ENCODE measurements around the gene MMP25.

MMP25 gene

DNA sequence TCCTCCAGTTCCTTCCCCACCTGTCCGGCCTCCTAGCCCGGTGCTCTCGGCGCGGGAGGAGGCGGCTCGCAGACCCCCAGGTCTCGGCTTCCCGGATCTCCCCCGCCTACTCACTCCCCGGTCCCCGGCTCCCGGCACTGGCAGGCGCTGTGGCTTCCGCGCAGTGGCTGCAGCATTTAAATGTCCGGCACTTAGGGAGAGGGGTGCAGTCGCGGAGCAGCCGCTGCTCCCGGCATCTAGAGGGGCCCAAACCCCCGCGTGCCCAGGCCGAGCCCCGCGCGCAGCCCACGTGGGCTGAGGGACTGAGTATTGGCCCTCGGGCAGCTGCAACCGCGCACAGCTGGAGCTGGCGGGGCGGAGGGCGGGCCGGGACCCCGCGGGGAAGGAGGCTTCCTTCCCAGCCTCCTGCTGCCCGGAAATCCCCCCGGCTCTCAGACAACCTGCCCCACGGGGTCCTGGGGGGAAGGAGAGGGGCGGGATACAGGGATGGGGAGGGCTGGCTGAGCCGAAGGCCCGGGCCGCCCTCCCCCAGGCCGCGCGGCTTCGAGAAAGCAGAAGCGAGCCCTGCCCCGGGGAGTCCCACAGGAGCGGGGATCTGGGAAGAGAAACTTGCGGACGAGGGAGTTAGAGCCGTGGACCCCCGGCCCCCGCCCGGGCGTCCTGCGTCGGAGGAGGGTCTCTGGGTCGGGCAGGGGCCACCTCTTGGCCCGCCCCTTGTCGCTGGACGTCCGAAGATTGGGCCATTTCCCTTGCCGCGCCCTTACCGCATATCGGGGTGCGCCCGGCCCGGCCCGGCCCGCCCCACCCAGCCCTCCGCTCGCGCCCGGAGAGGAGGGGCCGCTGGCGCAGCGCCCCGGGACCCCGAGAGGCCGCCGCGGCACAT, at the start of gene MMP25:
TSS of gene MMP25 (plus strand) at position 804 of the 883 bp plus-strand sequence. CDS start 357 bp downstream, outside the sequence.
- DNase-seq = no peak

- DNase-seq = no peak
Observed at GRCh38 chr16:2999929-3000328, 46.4 kb upstream of the MMP25 start.

- DNase-seq = no peak
Observed at GRCh38 chr16:3000540-3000939, 45.8 kb upstream of the MMP25 start.

- DNase-seq = no peak
Observed at GRCh38 chr16:3001316-3001715, 45.0 kb upstream of the MMP25 start.

DNA sequence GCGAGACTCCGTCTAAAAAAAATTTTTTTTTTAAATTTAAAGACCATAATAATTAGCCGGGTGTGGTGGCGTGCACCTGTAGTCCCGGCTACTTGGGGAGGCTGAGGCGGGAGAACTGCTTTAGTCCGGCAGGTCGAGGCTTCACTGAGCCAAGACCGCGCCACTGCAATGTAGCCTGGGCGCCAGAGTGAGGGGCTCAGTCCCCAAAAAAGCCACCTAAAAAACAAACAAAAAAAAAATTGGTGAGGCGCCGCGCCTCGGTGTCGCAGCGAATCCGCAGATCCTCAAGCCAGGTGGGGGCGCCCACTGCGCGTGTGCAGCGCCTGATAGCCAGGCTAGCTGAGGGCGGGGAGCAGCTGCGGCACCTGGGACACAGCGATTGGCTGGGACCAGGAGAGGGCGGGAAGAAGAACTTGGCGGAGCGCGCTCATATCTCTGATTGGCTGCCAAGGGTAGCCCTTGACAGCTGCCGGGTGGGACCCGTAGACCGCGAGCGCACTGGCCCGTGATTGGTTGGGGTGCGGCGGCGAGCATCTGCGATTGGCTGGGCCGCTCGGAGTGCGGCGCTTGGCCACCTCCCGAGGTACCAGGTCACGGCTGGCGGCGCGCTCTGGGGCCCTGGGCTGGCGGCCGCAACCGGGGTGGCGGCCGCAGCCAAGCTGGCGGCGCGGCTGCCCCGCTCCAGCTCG, 42.6 kb upstream of the MMP25 start:
- peak; percentile 96 for DNase-seq

GRCh38 chr16:3004319-3004718, 42.0 kb upstream of the MMP25 start:
- no peak for DNase-seq

DNA sequence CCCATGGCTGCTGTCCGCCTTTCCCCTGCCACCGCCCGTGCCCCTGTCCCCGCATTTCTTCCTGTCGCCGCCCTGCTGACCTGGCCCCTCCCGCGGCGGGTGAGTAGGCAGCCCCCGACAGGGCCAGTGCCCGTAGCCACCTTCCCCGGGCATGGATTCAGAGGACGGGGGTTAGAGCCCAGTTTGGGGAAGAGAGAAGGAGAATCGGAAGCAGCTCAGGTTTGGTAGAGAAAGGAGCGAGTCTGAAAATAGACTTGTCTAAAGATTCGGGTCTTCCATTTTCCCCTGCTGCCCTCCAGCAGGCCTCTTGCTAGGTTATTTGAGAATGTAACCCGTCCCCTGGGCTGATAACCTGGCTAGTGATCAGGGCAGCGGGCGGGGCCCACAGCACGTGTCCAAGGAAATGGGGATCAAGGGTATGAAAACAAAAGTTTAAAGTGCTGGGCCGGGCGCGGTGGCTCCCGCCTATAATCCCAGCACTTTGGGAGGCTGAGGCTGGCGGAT, 41.5 kb upstream of the MMP25 start:
- peak; percentile 32 for DNase-seq

DNA sequence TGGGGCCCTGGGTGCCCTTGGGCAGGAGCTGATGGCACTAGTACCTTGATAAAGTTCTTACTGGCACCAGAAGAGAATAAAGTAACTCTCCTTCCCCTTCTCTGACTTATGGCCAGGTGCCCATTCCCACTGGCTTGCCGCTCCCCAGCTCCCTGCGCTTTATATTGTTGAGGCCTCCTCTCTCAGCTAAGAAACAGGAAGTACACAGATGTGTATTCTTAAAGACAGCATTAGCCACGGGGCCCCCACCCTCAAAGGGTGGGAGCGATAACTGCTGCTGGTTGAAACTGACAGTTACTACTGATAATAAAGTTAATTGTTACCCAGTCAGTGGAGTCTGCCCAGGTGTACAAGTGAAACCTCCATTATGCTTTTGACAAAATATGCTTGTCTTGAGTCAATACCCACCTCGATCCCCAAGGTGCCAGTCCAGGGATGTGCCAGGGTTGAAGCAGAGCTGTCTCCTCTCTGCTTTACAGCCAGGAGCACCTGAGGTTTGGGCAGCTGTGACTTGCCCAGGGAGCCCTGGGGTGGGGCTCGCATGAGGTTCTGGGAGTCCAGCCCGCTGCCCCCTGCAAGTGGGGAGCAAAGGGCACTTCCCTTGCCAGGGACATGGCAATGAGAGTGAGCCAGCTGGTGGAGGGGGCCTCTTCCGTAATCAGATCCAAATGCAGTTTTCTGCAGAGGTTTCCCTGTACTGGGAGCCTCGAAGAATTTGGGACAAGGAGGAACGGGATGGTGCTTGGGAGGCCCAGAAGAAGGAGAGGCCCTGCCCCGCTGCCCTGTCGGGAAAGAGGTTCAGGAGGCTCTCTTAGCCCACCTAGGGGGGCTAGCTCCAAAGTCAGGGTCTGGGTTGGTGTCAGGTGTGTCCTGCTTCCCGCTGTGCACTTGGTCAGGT, 39.1 kb upstream of the MMP25 start:
- peak; percentile 78 for DNase-seq

- DNase-seq = peak; percentile 90
Observed at GRCh38 chr16:3007957-3008689, 38.2 kb upstream of the MMP25 start.

GRCh38 chr16:3008690-3009037, 37.7 kb upstream of the MMP25 start:
- no peak for DNase-seq

- no peak for DNase-seq
Observed at GRCh38 chr16:3009568-3010390, 36.6 kb upstream of the MMP25 start.

GRCh38 chr16:3010510-3010909, 35.9 kb upstream of the MMP25 start:
- DNase-seq = no peak

- DNase-seq = no peak
Observed at GRCh38 chr16:3012246-3012645, 34.1 kb upstream of the MMP25 start.

DNA sequence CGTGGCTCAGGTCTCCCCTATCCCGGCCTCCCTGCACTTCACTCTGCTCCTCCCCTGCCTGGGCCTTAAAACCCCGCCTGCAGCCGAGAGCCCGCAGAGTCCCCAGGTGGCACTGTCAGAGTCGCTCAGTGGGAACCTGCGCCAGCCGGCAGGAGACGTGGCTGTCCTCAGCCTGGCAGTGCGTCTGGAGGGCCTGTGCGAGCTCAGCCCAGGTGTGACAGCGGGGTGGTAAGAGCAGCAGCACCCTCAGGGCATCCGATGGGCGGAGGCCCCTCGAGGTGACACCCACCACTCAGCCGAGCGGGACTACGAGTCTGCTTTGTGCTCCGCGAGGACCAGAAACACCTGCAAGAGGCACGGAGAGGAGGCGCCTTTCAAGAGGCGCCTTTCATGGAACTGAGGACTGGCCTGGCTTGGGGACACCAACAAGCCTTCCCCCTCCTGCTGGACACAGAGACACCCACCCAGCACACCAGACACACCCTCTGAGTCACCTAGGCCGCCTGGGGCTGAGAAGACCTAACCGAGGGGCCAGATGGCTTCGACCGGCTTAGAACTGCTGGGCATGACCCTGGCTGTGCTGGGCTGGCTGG, 33.4 kb upstream of the MMP25 start, which contains the start of gene CLDN9:
TSS of gene CLDN9 (plus strand) at position 96 of the 593 bp plus-strand sequence. CDS start at position 536, 440 bp downstream.
- DNase-seq = no peak

GRCh38 chr16:3013491-3013951, 32.8 kb upstream of the MMP25 start:
- no peak for DNase-seq

DNA sequence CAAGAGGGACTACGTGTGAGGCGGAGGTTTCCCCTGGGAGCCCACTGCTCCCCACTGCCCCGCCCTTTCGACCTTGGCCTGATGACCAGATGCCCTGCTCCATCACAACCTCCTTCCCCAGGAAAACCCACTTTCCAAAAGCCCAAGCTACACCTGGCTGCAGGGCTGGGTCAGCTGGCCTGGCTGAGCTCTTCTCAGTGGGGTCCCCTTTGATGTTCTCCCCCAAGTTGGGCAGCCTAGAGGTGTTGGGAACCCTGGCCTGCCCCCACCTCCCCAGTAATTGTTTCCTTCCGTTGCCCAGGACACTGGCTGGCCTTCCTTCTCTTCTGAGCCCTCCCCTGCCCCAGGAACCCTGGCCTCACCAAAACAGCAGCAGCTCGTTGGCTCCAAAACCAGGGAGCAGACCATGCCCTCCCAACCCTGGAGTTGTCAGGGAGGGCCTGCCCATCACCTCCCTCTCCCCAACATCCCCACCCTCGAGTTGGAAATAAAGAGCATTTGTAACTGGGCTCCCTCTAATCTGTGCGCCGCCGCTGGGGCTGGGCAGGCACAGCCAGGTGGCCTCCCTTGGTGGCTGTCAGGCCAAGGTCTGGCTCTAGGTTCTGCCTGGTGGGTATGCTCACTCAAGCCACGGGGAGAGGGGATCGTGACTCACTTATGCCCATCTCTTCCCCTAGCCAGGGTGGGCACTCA, 32.2 kb upstream of the MMP25 start:
- DNase-seq = no peak

DNA sequence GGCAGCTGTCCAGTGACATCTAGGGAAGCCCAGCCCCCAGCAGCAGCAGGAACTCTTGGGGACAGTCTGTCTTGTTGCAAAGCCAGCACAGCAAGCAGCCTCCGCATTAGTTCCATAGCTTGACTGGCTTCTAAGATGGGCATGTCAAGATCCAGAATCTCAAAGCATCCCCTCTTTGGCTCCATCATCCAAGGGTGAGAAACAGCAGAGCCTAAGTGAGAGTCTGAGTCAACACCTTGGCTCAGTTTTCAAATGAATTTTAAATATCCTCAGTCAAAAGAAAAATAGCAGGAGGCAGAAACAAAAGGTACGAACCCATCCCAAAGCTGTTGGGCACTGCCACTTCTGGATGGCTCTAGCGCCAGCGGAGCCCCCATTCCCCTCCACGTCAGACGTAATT, 31.4 kb upstream of the MMP25 start:
- no peak for DNase-seq

- no peak for DNase-seq
Observed at GRCh38 chr16:3015865-3016521, 30.4 kb upstream of the MMP25 start.

- DNase-seq = no peak
Observed at GRCh38 chr16:3017344-3017743, 29.0 kb upstream of the MMP25 start.
